Upper lobe of left lung (tissue), 4 donors: ENCODE measurements around the gene TAGLN2.

Experiments
- CTCF ChIP-seq, 6 experiments: fragments of 450-650 bp in 4 of 6; fragments of 200-600 bp in 2 of 6; sonication (generic) in 2 of 6; IDR thresholded peaks; one replicate each; pipeline ENCODE4 v1.5.1; 2016 to 2019; ENCODE audit warnings: antibody characterized with exemption in 6 of 6
- POLR2A ChIP-seq, 4 donors: fragments of 450-650 bp; IDR thresholded peaks; one replicate each; pipeline ENCODE4 v1.5.1; 2016 to 2017; ENCODE audit warnings: antibody characterized with exemption in 4 of 4, mild to moderate bottlenecking in 2 of 4
- POLR2AphosphoS5 ChIP-seq, 2 donors: sonication (generic); formaldehyde crosslinking; IDR thresholded peaks; one replicate each; pipeline ENCODE4 v1.5.1; 2017; ENCODE audit warnings: antibody characterized with exemption in 2 of 2

GRCh38 chr1:159924025-159924790, 1.1 kb downstream of the TAGLN2 start:
- TF ChIP-seq POLR2A (IDR thresholded peaks at IDR 0.05) (peak in 1 of 4 donors; percentile 64), POLR2AphosphoS5 (IDR thresholded peaks at IDR 0.05) (peak; percentile 89 to 93), CTCF (IDR thresholded peaks at IDR 0.05) (peak in 1 of 6 experiments; percentile 8)
